Suppressor macrophage treated with lipopolysaccharide for 4 hours (primary cell): ENCODE data around the gene VEPH1.

ENCODE experiments used
- DNase-seq: peaks from one replicate; pipeline ENCODE4 v3.0.0-alpha.2; 2020

Gene VEPH1

GRCh38 chr3:157294491-157294890 is 208.7 kb downstream of the VEPH1 start:
- no peak for DNase-seq

GRCh38 chr3:157290766-157291165 is 212.4 kb downstream of the VEPH1 start:
- DNase-seq = no peak

- no peak for DNase-seq
Observed at GRCh38 chr3:157285966-157286365, 217.2 kb downstream of the VEPH1 start.

GRCh38 chr3:157285141-157285540 is 218.1 kb downstream of the VEPH1 start:
- no peak for DNase-seq

GRCh38 chr3:157284688-157285087 is 218.5 kb downstream of the VEPH1 start:
- no peak for DNase-seq

GRCh38 chr3:157282261-157283191 is 220.7 kb downstream of the VEPH1 start:
- DNase-seq = peak; percentile 49

- DNase-seq = no peak
Observed at GRCh38 chr3:157280786-157281185, 222.4 kb downstream of the VEPH1 start.

GRCh38 chr3:157280354-157280753 is 222.9 kb downstream of the VEPH1 start:
- DNase-seq = no peak

GRCh38 chr3:157279237-157279636 is 224.0 kb downstream of the VEPH1 start:
- no peak for DNase-seq

- no peak for DNase-seq
Observed at GRCh38 chr3:157276801-157277200, 226.4 kb downstream of the VEPH1 start.

- DNase-seq = no peak
Observed at GRCh38 chr3:157275832-157276231, 227.4 kb downstream of the VEPH1 start.

GRCh38 chr3:157274644-157275137 is 228.5 kb downstream of the VEPH1 start:
- DNase-seq = no peak

GRCh38 chr3:157271283-157271882 is 231.8 kb downstream of the VEPH1 start:
- DNase-seq = no peak

- DNase-seq = no peak
Observed at GRCh38 chr3:157268026-157268425, 235.2 kb downstream of the VEPH1 start.

GRCh38 chr3:157265931-157266330 is 237.3 kb downstream of the VEPH1 start:
- DNase-seq = no peak

GRCh38 chr3:157263027-157263426 is 240.2 kb downstream of the VEPH1 start:
- no peak for DNase-seq

- no peak for DNase-seq
Observed at GRCh38 chr3:157261000-157261399, 242.2 kb downstream of the VEPH1 start.

GRCh38 chr3:157259825-157260224 is 243.4 kb downstream of the VEPH1 start:
- no peak for DNase-seq

GRCh38 chr3:157257101-157257500 is 246.1 kb downstream of the VEPH1 start:
- DNase-seq = no peak

- no peak for DNase-seq
Observed at GRCh38 chr3:157255797-157256196, 247.4 kb downstream of the VEPH1 start.

GRCh38 chr3:157251685-157252084 is 251.5 kb downstream of the VEPH1 start:
- no peak for DNase-seq

- DNase-seq = no peak
Observed at GRCh38 chr3:157249606-157250005, 253.6 kb downstream of the VEPH1 start.

GRCh38 chr3:157248590-157249422 is 254.4 kb downstream of the VEPH1 start:
- peak; percentile 46 for DNase-seq
